Peyer's patch (tissue), 4 donors: ENCODE measurements around the gene TXNRD2. TPM values are rescaled to one million over a fixed set of nuclear protein-coding genes. Genes with fewer than 3 reads are reported as not detected.

Experiments
- DNase-seq, 3 donors: peaks; one replicate each; pipeline ENCODE4 v3.0.0-alpha.2; 2017 to 2019
- H3K27ac ChIP-seq, 4 donors: fragments of 200-600 bp; sonication (generic); one replicate each; pipeline ENCODE4 v1.5.1; 2016 to 2019
- H3K27me3 ChIP-seq, 2 donors: fragments of 200-600 bp; sonication (generic); one replicate each; pipeline ENCODE4 v1.5.1; 2019
- H3K36me3 ChIP-seq, 3 donors: fragments of 200-600 bp; sonication (generic); one replicate each; pipeline ENCODE4 v1.5.1; 2016 to 2019
- H3K4me1 ChIP-seq, 4 donors: fragments of 200-600 bp; sonication (generic); one replicate each; pipeline ENCODE4 v1.5.1; 2016 to 2019
- H3K4me3 ChIP-seq, 4 donors: fragments of 200-600 bp; sonication (generic); 1 replicate in 3 of 4; 2 replicates in 1 of 4; pipeline ENCODE4 v1.5.1; 2016 to 2019; ENCODE audit warnings: mild to moderate bottlenecking in 1 of 4
- H3K9me3 ChIP-seq, 4 donors: fragments of 200-600 bp; sonication (generic); one replicate each; pipeline ENCODE4 v1.5.1; 2016 to 2019; ENCODE audit warnings: mild to moderate bottlenecking in 1 of 4
- CTCF ChIP-seq, 6 experiments: fragments of 450-650 bp in 4 of 6; fragments of 200-600 bp in 2 of 6; sonication (generic) in 1 of 6; IDR thresholded peaks; one replicate each; pipeline ENCODE4 v1.5.1; 2017 to 2019; ENCODE audit warnings: antibody characterized with exemption in 6 of 6, mild to moderate bottlenecking in 3 of 6, moderate library complexity in 1 of 6
- POLR2A ChIP-seq, 2 donors: fragments of 450-650 bp; IDR thresholded peaks; one replicate each; pipeline ENCODE4 v1.5.1; 2017; ENCODE audit warnings: antibody characterized with exemption in 2 of 2, mild to moderate bottlenecking in 2 of 2, moderate library complexity in 2 of 2
- total RNA-seq, 4 donors: library from RNA; depleted of rRNA; stranded (reverse); fragments of >200 nt; gene quantifications; one replicate each; pipeline ENCODE4 v1.1.0, GENCODE V29; 2016

Gene TXNRD2
- total RNA-seq, 4 donors from 2014 or later, result 24.7 to 29.8 (median 27.2) TPM

- DNase-seq, result no peak
- Histone ChIP-seq H3K27me3 (no peaks in the 10 kb centered on the region), H3K27ac (no peak overlapping the region), H3K36me3 (peaks cover 0 to 3% (median 0%) of the 10 kb centered on the region in 3 donors), H3K9me3 (no peaks in the 10 kb centered on the region), H3K4me3 (no peak overlapping the region), H3K4me1 (peaks cover 0 to 11% (median 2%) of the 10 kb centered on the region in 4 donors)
- TF ChIP-seq POLR2A (IDR thresholded peaks at IDR 0.05) (no peak), CTCF (IDR thresholded peaks at IDR 0.05) (no peak)
Measured at GRCh38 chr22:19827341-19828034, 114.1 kb downstream of the TXNRD2 start.

- Histone ChIP-seq H3K27ac (no peak overlapping the region), H3K27me3 (no peaks in the 10 kb centered on the region), H3K36me3 (peaks cover 0 to 3% (median 0%) of the 10 kb centered on the region in 3 donors), H3K9me3 (no peaks in the 10 kb centered on the region), H3K4me3 (no peak overlapping the region), H3K4me1 (peaks cover 0 to 13% (median 2%) of the 10 kb centered on the region in 4 donors)
- DNase-seq, result no peak
- TF ChIP-seq CTCF (IDR thresholded peaks at IDR 0.05) (no peak), POLR2A (IDR thresholded peaks at IDR 0.05) (no peak)
Measured at GRCh38 chr22:19826619-19826950, 115.0 kb downstream of the TXNRD2 start.

GRCh38 chr22:19825904-19826618, 115.6 kb downstream of the TXNRD2 start:
- DNase-seq, result peak in 1 of 3 donors; percentile 17
- no peak for TF ChIP-seq CTCF (IDR thresholded peaks at IDR 0.05)
- TF ChIP-seq POLR2A (IDR thresholded peaks at IDR 0.05), result no peak
- H3K4me3 ChIP-seq, result no peak overlapping the region
- H3K4me1 ChIP-seq, result peaks cover 0 to 13% (median 2%) of the 10 kb centered on the region in 4 donors
- peaks cover 0 to 3% (median 0%) of the 10 kb centered on the region in 3 donors for H3K36me3 ChIP-seq
- H3K27ac ChIP-seq, result no peak overlapping the region
- no peaks in the 10 kb centered on the region for H3K27me3 ChIP-seq
- H3K9me3 ChIP-seq, result no peaks in the 10 kb centered on the region

Other genes starting within 250 kb of the TXNRD2 start
- 10 to 100 TPM in 1 of 4 donors, 1 to 10 TPM in 3; 2.8 to 20.6 (median 5.0) TPM for gene SEPTIN5, start 227.3 kb downstream of the TXNRD2 start, total RNA-seq
- 1 to 10 TPM; 1.1 to 9.1 (median 2.0) TPM for gene GP1BB, start 218.3 kb downstream of the TXNRD2 start, total RNA-seq
- gene TBX1, start 181.0 kb downstream of the TXNRD2 start, total RNA-seq, result 1 to 10 TPM in 2 of 4 donors, under 1 TPM in 1, not detected in 1; 0.70 to 4.1 (median 1.1) TPM
- gene GNB1L, start 86.9 kb downstream of the TXNRD2 start, total RNA-seq, result 1 to 10 TPM; 3.1 to 6.6 (median 4.9) TPM
- 10 to 100 TPM in 3 of 4 donors, 1 to 10 TPM in 1; 2.5 to 26.1 (median 22.8) TPM for gene RTL10, start 86.9 kb downstream of the TXNRD2 start, total RNA-seq
- gene COMT, start within 50 bp of the TXNRD2 start, total RNA-seq, result 100 to 1,000 TPM in 3 of 4 donors, 10 to 100 TPM in 1; 89.1 to 149 (median 138) TPM
- gene ARVCF, start 75.0 kb upstream of the TXNRD2 start, total RNA-seq, result 10 to 100 TPM; 10.7 to 21.2 (median 18.4) TPM
- gene TANGO2, start 79.3 kb upstream of the TXNRD2 start, total RNA-seq, result 10 to 100 TPM; 27.2 to 45.4 (median 41.0) TPM
- 100 to 1,000 TPM in 1 of 4 donors, 10 to 100 TPM in 3; 40.6 to 138 (median 64.9) TPM for gene DGCR8, start 138.4 kb upstream of the TXNRD2 start, total RNA-seq
- gene RANBP1, start 174.3 kb upstream of the TXNRD2 start, total RNA-seq, result 100 to 1,000 TPM; 103 to 203 (median 163) TPM
- 100 to 1,000 TPM in 1 of 4 donors, 10 to 100 TPM in 3; 26.8 to 134 (median 86.9) TPM for gene TRMT2A, start 175.4 kb upstream of the TXNRD2 start, total RNA-seq
- gene ZDHHC8, start 190.0 kb upstream of the TXNRD2 start, total RNA-seq, result 10 to 100 TPM in 3 of 4 donors, 1 to 10 TPM in 1; 4.1 to 37.0 (median 22.6) TPM
- gene CCDC188, start 209.2 kb upstream of the TXNRD2 start, total RNA-seq, result 1 to 10 TPM in 1 of 4 donors, not detected in 3; 6.6 TPM